ENCODE results near the gene NR5A1. TPM values are rescaled to one million over a fixed set of nuclear protein-coding genes. Genes with fewer than 3 reads are reported as not detected.

NR5A1 gene
- total RNA-seq, 4 donors from 2014 or later = not detected

- Histone ChIP-seq H3K36me3 (peaks cover 0 to 10% of the 10 kb centered on the region in 2 donors), H3K4me1 (no peaks in the 10 kb centered on the region), H3K27me3 (no peaks in the 10 kb centered on the region), H3K4me3 (no peak overlapping the region), H3K27ac (no peak overlapping the region), H3K9me3 (no peaks in the 10 kb centered on the region)
- no peak for ATAC-seq
- WGBS, 2 donors (ENCODE audit: low coverage in 1 of 2) = 65 to 72% methylated on average over 2 of the region's 3 CpGs
- TF ChIP-seq CTCF (IDR thresholded peaks at IDR 0.05) (no peak), POLR2AphosphoS5 (IDR thresholded peaks at IDR 0.05) (no peak), EP300 (IDR thresholded peaks at IDR 0.05) (no peak), POLR2A (IDR thresholded peaks at IDR 0.05) (no peak)
Measured at GRCh38 chr9:124527781-124528180, 20.6 kb upstream of the NR5A1 start.

GRCh38 chr9:124526174-124526573 lies 19.0 kb upstream of the NR5A1 start:
- Histone ChIP-seq H3K27ac (no peak overlapping the region), H3K9me3 (no peaks in the 10 kb centered on the region), H3K27me3 (no peaks in the 10 kb centered on the region), H3K4me1 (no peaks in the 10 kb centered on the region), H3K4me3 (no peak overlapping the region), H3K36me3 (peaks cover 0 to 10% of the 10 kb centered on the region in 2 donors)
- TF ChIP-seq CTCF (IDR thresholded peaks at IDR 0.05) (no peak), POLR2A (IDR thresholded peaks at IDR 0.05) (no peak), POLR2AphosphoS5 (IDR thresholded peaks at IDR 0.05) (no peak), EP300 (IDR thresholded peaks at IDR 0.05) (no peak)
- 90 to 94% methylated on average over 2 of the region's 2 CpGs for WGBS, 2 donors (ENCODE audit: low coverage in 1 of 2)
- no peak for ATAC-seq

GRCh38 chr9:124522121-124523098 lies 15.2 kb upstream of the NR5A1 start:
- no peak for ATAC-seq
- Histone ChIP-seq H3K27me3 (peaks cover 1% of the 10 kb centered on the region), H3K4me3 (no peak overlapping the region), H3K4me1 (no peaks in the 10 kb centered on the region), H3K9me3 (no peaks in the 10 kb centered on the region), H3K27ac (no peak overlapping the region), H3K36me3 (peaks cover 0 to 10% of the 10 kb centered on the region in 2 donors)
- TF ChIP-seq CTCF (IDR thresholded peaks at IDR 0.05) (no peak), EP300 (IDR thresholded peaks at IDR 0.05) (no peak), POLR2A (IDR thresholded peaks at IDR 0.05) (no peak), POLR2AphosphoS5 (IDR thresholded peaks at IDR 0.05) (no peak)
- WGBS, 2 donors (ENCODE audit: low coverage in 1 of 2) = 81 to 83% methylated on average over 6 to 7 of the region's 7 CpGs

- TF ChIP-seq CTCF (IDR thresholded peaks at IDR 0.05) = no peak
- no peak for TF ChIP-seq POLR2A (IDR thresholded peaks at IDR 0.05)
- TF ChIP-seq POLR2AphosphoS5 (IDR thresholded peaks at IDR 0.05) = no peak
- no peak for TF ChIP-seq EP300 (IDR thresholded peaks at IDR 0.05)
- H3K27me3 ChIP-seq = peaks cover 5% of the 10 kb centered on the region
- peaks cover 0 to 3% of the 10 kb centered on the region in 2 donors for H3K36me3 ChIP-seq
- H3K4me3 ChIP-seq = no peak overlapping the region
- no peak overlapping the region for H3K27ac ChIP-seq
- ATAC-seq = no peak
- no peaks in the 10 kb centered on the region for H3K4me1 ChIP-seq
- no peaks in the 10 kb centered on the region for H3K9me3 ChIP-seq
- 80 to 92% methylated on average over 1 to 2 of the region's 3 CpGs for WGBS, 2 donors (ENCODE audit: low coverage in 1 of 2)
Measured at GRCh38 chr9:124521142-124521541, 13.9 kb upstream of the NR5A1 start.

GRCh38 chr9:124520206-124520596 lies 13.0 kb upstream of the NR5A1 start:
- WGBS, 2 donors (ENCODE audit: low coverage in 1 of 2) = 76 to 80% methylated on average over 5 to 7 of the region's 7 CpGs

More at GRCh38 chr9:124520206-124520596, 13.0 kb upstream of the NR5A1 start:
- H3K4me1 ChIP-seq = no peaks in the 10 kb centered on the region
- H3K27ac ChIP-seq = no peak overlapping the region
- peaks cover 5% of the 10 kb centered on the region for H3K27me3 ChIP-seq
- H3K4me3 ChIP-seq = no peak overlapping the region
- H3K9me3 ChIP-seq = no peaks in the 10 kb centered on the region
- TF ChIP-seq POLR2AphosphoS5 (IDR thresholded peaks at IDR 0.05) (no peak), CTCF (IDR thresholded peaks at IDR 0.05) (no peak)
- ATAC-seq = no peak
- no peaks in the 10 kb centered on the region for H3K36me3 ChIP-seq

All from gastroesophageal sphincter (tissue), 4 donors.